Measurements from ENCODE around the gene ACSS2. TPM values are rescaled to one million over a fixed set of nuclear protein-coding genes. Genes with fewer than 3 reads are reported as not detected.

The ACSS2 gene
- total RNA-seq, 1 donor from 2014 or later, result 18.7 TPM

- Histone ChIP-seq H4K20me1 (ENCODE audit: insufficient read depth, low read length) (peaks cover 12% of the 10 kb centered on the region), H2AFZ (ENCODE audit: low read depth, low read length) (no peak overlapping the region), H3K79me2 (ENCODE audit: insufficient read depth, low read length) (no peaks in the 10 kb centered on the region), H3K4me3 (ENCODE audit: insufficient read depth, low read depth, low read length) (no peak overlapping the region), H3K36me3 (ENCODE audit: insufficient read depth, low read length) (no peaks in the 10 kb centered on the region), H3K27me3 (ENCODE audit: insufficient read depth, low read length) (no peaks in the 10 kb centered on the region), H3K4me2 (ENCODE audit: low read length) (no peak overlapping the region), H3K9ac (ENCODE audit: low read length) (no peak overlapping the region), H3K4me1 (ENCODE audit: insufficient read depth, low read length) (no peaks in the 10 kb centered on the region), H3K27ac (ENCODE audit: low read depth, low read length) (no peak overlapping the region), H3K9me3 (ENCODE audit: insufficient read depth, low read depth, low read length) (no peaks in the 10 kb centered on the region)
- Mint-ChIP-seq H3K27me3 (ENCODE audit: low read depth, unreplicated experiment) (no peaks in the 10 kb centered on the region), H3K4me3 (ENCODE audit: unreplicated experiment) (no peak overlapping the region), H3K27ac (ENCODE audit: unreplicated experiment) (no peak overlapping the region), H3K36me3 (ENCODE audit: low read depth, unreplicated experiment) (peaks cover 9% of the 10 kb centered on the region), H3K4me1 (ENCODE audit: low read depth, unreplicated experiment) (no peaks in the 10 kb centered on the region), H3K9me3 (ENCODE audit: unreplicated experiment) (no peaks in the 10 kb centered on the region)
- no peak for FAIRE-seq
- TF ChIP-seq EZH2 (IDR thresholded peaks at IDR 0.05; ENCODE audit: insufficient read depth, low read length), result no peak
- TF ChIP-seq, protein P1, sequence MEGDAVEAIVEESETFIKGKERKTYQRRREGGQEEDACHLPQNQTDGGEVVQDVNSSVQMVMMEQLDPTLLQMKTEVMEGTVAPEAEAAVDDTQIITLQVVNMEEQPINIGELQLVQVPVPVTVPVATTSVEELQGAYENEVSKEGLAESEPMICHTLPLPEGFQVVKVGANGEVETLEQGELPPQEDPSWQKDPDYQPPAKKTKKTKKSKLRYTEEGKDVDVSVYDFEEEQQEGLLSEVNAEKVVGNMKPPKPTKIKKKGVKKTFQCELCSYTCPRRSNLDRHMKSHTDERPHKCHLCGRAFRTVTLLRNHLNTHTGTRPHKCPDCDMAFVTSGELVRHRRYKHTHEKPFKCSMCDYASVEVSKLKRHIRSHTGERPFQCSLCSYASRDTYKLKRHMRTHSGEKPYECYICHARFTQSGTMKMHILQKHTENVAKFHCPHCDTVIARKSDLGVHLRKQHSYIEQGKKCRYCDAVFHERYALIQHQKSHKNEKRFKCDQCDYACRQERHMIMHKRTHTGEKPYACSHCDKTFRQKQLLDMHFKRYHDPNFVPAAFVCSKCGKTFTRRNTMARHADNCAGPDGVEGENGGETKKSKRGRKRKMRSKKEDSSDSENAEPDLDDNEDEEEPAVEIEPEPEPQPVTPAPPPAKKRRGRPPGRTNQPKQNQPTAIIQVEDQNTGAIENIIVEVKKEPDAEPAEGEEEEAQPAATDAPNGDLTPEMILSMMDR (IDR thresholded peaks at IDR 0.05; ENCODE audit: insufficient read depth, low read depth, low read length), result no peak
- DNase-seq (ENCODE audit: low read depth), result no peak
These were observed 12.9 kb upstream of the ACSS2 start for GRCh38 chr20:34863421-34863965.

- H3K79me2 ChIP-seq (ENCODE audit: insufficient read depth, low read length), result no peaks in the 10 kb centered on the region
- H2AFZ ChIP-seq (ENCODE audit: low read depth, low read length), result no peak overlapping the region
- no peaks in the 10 kb centered on the region for H3K9me3 ChIP-seq (ENCODE audit: insufficient read depth, low read depth, low read length)
- peaks cover 9% of the 10 kb centered on the region for H3K36me3 Mint-ChIP-seq (ENCODE audit: low read depth, unreplicated experiment)
- H4K20me1 ChIP-seq (ENCODE audit: insufficient read depth, low read length), result peaks cover 12% of the 10 kb centered on the region
- no peak overlapping the region for H3K4me2 ChIP-seq (ENCODE audit: low read length)
- H3K36me3 ChIP-seq (ENCODE audit: insufficient read depth, low read length), result no peaks in the 10 kb centered on the region
- no peaks in the 10 kb centered on the region for H3K27me3 Mint-ChIP-seq (ENCODE audit: low read depth, unreplicated experiment)
- no peaks in the 10 kb centered on the region for H3K4me1 ChIP-seq (ENCODE audit: insufficient read depth, low read length)
- no peak overlapping the region for H3K4me3 Mint-ChIP-seq (ENCODE audit: unreplicated experiment)
- no peak overlapping the region for H3K9ac ChIP-seq (ENCODE audit: low read length)
- no peak overlapping the region for H3K4me3 ChIP-seq (ENCODE audit: insufficient read depth, low read depth, low read length)
- no peak overlapping the region for H3K27ac Mint-ChIP-seq (ENCODE audit: unreplicated experiment)
- TF ChIP-seq, protein P1 (IDR thresholded peaks at IDR 0.05; ENCODE audit: insufficient read depth, low read depth, low read length), result no peak
- no peak for TF ChIP-seq EZH2 (IDR thresholded peaks at IDR 0.05; ENCODE audit: insufficient read depth, low read length)
- FAIRE-seq, result no peak
- DNase-seq (ENCODE audit: low read depth), result no peak
- no peaks in the 10 kb centered on the region for H3K9me3 Mint-ChIP-seq (ENCODE audit: unreplicated experiment)
- no peaks in the 10 kb centered on the region for H3K4me1 Mint-ChIP-seq (ENCODE audit: low read depth, unreplicated experiment)
- no peaks in the 10 kb centered on the region for H3K27me3 ChIP-seq (ENCODE audit: insufficient read depth, low read length)
- no peak overlapping the region for H3K27ac ChIP-seq (ENCODE audit: low read depth, low read length)
These were observed 12.2 kb upstream of the ACSS2 start for GRCh38 chr20:34864216-34864615.

DNA sequence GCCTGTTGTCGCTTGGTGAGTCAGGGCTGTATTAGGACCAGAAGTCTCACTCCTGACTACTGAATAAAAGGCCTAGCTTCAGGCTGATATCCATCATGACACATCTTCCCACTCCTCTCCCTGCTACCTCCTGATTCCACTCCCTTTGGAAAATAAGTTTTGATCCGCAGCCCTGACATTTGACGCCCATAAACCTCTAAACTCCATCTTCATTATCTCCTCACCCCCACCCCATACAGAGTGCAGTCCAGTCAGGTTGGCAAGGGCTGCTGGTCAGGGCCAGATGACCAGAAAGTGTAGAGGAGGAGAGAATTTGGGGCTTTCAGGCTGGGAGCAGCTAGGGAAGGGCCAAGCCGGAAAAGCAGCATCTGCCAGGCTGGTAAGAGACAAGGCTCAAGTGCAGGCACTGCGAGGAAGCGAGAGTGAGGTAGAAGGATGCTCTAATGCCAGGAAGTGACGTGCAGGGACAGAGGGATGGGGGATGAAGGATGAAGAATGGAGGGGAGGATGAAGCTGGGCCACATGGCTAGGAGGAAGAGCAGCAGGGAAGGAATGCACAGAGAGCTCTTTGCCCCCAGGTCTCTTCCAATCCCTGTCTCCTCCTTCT is 5.0 kb upstream of the ACSS2 start:
- Mint-ChIP-seq H3K27me3 (ENCODE audit: low read depth, unreplicated experiment) (no peaks in the 10 kb centered on the region), H3K4me3 (ENCODE audit: unreplicated experiment) (peak overlapping the region; percentile 86), H3K27ac (ENCODE audit: unreplicated experiment) (no peak overlapping the region), H3K36me3 (ENCODE audit: low read depth, unreplicated experiment) (peaks cover 8% of the 10 kb centered on the region), H3K9me3 (ENCODE audit: unreplicated experiment) (no peaks in the 10 kb centered on the region), H3K4me1 (ENCODE audit: low read depth, unreplicated experiment) (peaks cover 12% of the 10 kb centered on the region)
- H3K27me3 ChIP-seq (ENCODE audit: insufficient read depth, low read length), result no peaks in the 10 kb centered on the region
- no peak overlapping the region for H3K27ac ChIP-seq (ENCODE audit: low read depth, low read length)
- no peak overlapping the region for H3K4me3 ChIP-seq (ENCODE audit: insufficient read depth, low read depth, low read length)
- no peak for TF ChIP-seq EZH2 (IDR thresholded peaks at IDR 0.05; ENCODE audit: insufficient read depth, low read length)
- TF ChIP-seq, protein P1 (IDR thresholded peaks at IDR 0.05; ENCODE audit: insufficient read depth, low read depth, low read length), result no peak
- no peak for DNase-seq (ENCODE audit: low read depth)
- H3K9me3 ChIP-seq (ENCODE audit: insufficient read depth, low read depth, low read length), result no peaks in the 10 kb centered on the region
- H4K20me1 ChIP-seq (ENCODE audit: insufficient read depth, low read length), result peaks cover 8% of the 10 kb centered on the region
- H3K4me2 ChIP-seq (ENCODE audit: low read length), result peak overlapping the region; percentile 84
- peaks cover 18% of the 10 kb centered on the region for H3K4me1 ChIP-seq (ENCODE audit: insufficient read depth, low read length)
- peaks cover 13% of the 10 kb centered on the region for H3K79me2 ChIP-seq (ENCODE audit: insufficient read depth, low read length)
- no peak overlapping the region for H3K9ac ChIP-seq (ENCODE audit: low read length)
- FAIRE-seq, result no peak
- H3K36me3 ChIP-seq (ENCODE audit: insufficient read depth, low read length), result no peaks in the 10 kb centered on the region
- no peak overlapping the region for H2AFZ ChIP-seq (ENCODE audit: low read depth, low read length)
